ENCODE results near the gene LRRC71.

- no peak for TF ChIP-seq CTCF (IDR thresholded peaks at IDR 0.05)
- no peak for TF ChIP-seq POLR2A (IDR thresholded peaks at IDR 0.05)
These were observed 18.2 kb upstream of the LRRC71 start for GRCh38 chr1:156901966-156902915.

Data from lower leg skin (tissue), 3 donors.